K562 (cell line): ENCODE results near the gene LUM. TPM values are rescaled to one million over a fixed set of nuclear protein-coding genes. Genes with fewer than 3 reads are reported as not detected.

Experiments used
- BHLHE40 ChIP-seq: IDR thresholded peaks from 2 replicates; pipeline ENCODE4 v1.6.1; 2011; ENCODE audit warnings: low read length, improper control_type of control experiment
- CREBBP ChIP-seq: IDR thresholded peaks from one replicate; pipeline ENCODE4 v1.6.1; 2012; ENCODE audit warnings: low read depth, mild to moderate bottlenecking, control low read depth, inconsistent platforms, low read length
- GTF2E2 ChIP-seq: fragments of 200-800 bp; sonication (Bioruptor generic); IDR thresholded peaks from 2 replicates; pipeline ENCODE4 v1.6.1; 2016; ENCODE audit warnings: missing genetic modification characterization, missing compliant biosample characterization
- HDAC1 ChIP-seq, 2 experiments: fragments of 450-650 bp; IDR thresholded peaks; 2 replicates each; pipeline ENCODE4 v1.6.1; 2016 to 2017; ENCODE audit warnings: inconsistent platforms in 1 of 2, mild to moderate bottlenecking in 1 of 2, moderate library complexity in 1 of 2
- PRMT5 ChIP-seq: sonication (generic); formaldehyde crosslinking; IDR thresholded peaks from 2 replicates; pipeline ENCODE4 v1.5.0; 2020; ENCODE audit warnings: missing genetic modification reagents
- ZC3H4 ChIP-seq: sonication (generic); formaldehyde crosslinking; IDR thresholded peaks from 2 replicates; pipeline ENCODE4 v1.9.0; 2021; ENCODE audit warnings: missing genetic modification reagents, borderline replicate concordance
- ZNF24 ChIP-seq: fragments of 450-650 bp; IDR thresholded peaks from 2 replicates; pipeline ENCODE4 v1.6.1; 2016
- ZNF324 ChIP-seq: fragments of 250-450 bp; sonication (Bioruptor Pico); IDR thresholded peaks from 2 replicates; pipeline ENCODE4 v1.4.0; 2020; ENCODE audit warnings: mild to moderate bottlenecking
- polyA plus RNA-seq, 8 experiments: library from polyadenylated mRNA; depleted of rRNA in 4 of 8; stranded (reverse) in 5 of 8; unstranded in 3 of 8; fragments of >200 nt; fragmentation: Nextera tagmentation in 2 of 8; fragmentation: Illumina TruSeq in 1 of 8; extraction: Ambion mirVana in 2 of 8; extraction: Trizol in 1 of 8; gene quantifications; 2 replicates each; pipeline versions ENCODE4 v1.2.1 to v1.2.3, GENCODE V29; 2011 to 2014; ENCODE audit warnings: inconsistent platforms in 1 of 8, missing spikeins in 1 of 8
- total RNA-seq, 7 experiments: library from RNA; depleted of rRNA in 6 of 7; stranded (reverse); fragments of >200 nt in 6 of 7; fragmentation: Illumina TruSeq in 2 of 7; extraction: Trizol in 2 of 7; gene quantifications; 2 replicates each; pipeline versions ENCODE4 v1.2.1 to v1.2.3, GENCODE V29; 2011 to 2021; ENCODE audit warnings: low replicate concordance in 1 of 7
- TF ChIP-seq, protein P1 (sequence below), 2 experiments: fragments of 450-650 bp in 1 of 2; IDR thresholded peaks; 2 replicates each; pipeline ENCODE4 v1.6.1; 2011 to 2017; ENCODE audit warnings: low read depth in 2 of 2, antibody characterized with exemption in 1 of 2, borderline replicate concordance in 1 of 2, low read length in 1 of 2, mild to moderate bottlenecking in 1 of 2, mixed read lengths in 1 of 2; ENCODE audit not compliant: control insufficient read depth in 1 of 2
- TF ChIP-seq, protein P2 (sequence below), 3 experiments: fragments of 200-800 bp in 1 of 3; sonication (Bioruptor generic) in 1 of 3; sonication (generic) in 1 of 3; formaldehyde crosslinking in 1 of 3; IDR thresholded peaks; 2 replicates each; pipeline versions ENCODE4 v1.6.1 to v1.8.0; 2016 to 2022; ENCODE audit warnings: mild to moderate bottlenecking in 2 of 3, missing compliant biosample characterization in 2 of 3, missing genetic modification characterization in 2 of 3, missing genetic modification reagents in 1 of 3
- TF ChIP-seq, protein P3 (sequence below): sonication (generic); formaldehyde crosslinking; IDR thresholded peaks from 2 replicates; pipeline ENCODE4 v1.8.0; 2022; ENCODE audit warnings: missing genetic modification reagents, mild to moderate bottlenecking, borderline replicate concordance

LUM gene
- total and polyA plus RNA-seq, 9 of the 15 experiments (the other 6 are each of a cell fraction or from before 2014, with no cell fraction given), result 0.40 TPM; not detected in 8

DNA sequence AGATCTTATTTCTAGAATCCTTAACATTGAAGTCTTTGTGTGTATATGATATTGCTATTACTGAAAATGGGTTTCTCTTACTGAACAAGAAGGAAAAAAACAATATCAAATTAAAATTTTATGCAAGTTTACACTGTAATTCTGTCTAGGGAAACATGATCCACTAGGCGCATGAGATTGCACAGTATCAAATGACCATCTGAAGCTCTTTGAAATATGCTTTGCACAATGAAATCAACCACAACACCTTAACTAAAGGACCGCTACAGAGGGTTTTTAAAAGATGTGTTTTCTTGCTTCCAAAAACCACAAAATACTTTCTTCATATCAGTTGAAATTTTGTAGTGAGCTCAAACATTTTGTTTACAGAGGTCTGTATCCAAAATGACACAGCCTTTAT is 38.4 kb downstream of the LUM start (continued):
- TF ChIP-seq, protein P1, sequence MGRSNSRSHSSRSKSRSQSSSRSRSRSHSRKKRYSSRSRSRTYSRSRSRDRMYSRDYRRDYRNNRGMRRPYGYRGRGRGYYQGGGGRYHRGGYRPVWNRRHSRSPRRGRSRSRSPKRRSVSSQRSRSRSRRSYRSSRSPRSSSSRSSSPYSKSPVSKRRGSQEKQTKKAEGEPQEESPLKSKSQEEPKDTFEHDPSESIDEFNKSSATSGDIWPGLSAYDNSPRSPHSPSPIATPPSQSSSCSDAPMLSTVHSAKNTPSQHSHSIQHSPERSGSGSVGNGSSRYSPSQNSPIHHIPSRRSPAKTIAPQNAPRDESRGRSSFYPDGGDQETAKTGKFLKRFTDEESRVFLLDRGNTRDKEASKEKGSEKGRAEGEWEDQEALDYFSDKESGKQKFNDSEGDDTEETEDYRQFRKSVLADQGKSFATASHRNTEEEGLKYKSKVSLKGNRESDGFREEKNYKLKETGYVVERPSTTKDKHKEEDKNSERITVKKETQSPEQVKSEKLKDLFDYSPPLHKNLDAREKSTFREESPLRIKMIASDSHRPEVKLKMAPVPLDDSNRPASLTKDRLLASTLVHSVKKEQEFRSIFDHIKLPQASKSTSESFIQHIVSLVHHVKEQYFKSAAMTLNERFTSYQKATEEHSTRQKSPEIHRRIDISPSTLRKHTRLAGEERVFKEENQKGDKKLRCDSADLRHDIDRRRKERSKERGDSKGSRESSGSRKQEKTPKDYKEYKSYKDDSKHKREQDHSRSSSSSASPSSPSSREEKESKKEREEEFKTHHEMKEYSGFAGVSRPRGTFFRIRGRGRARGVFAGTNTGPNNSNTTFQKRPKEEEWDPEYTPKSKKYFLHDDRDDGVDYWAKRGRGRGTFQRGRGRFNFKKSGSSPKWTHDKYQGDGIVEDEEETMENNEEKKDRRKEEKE (IDR thresholded peaks at IDR 0.05; ENCODE audit: borderline replicate concordance in 1 of 2, control insufficient read depth in 1 of 2, low read depth in 2 of 2, low read length in 1 of 2), result no peak
- TF ChIP-seq ZNF324 (CRISPR knock-in tag), result no peak
- no peak for TF ChIP-seq CREBBP
- TF ChIP-seq, protein P2, sequence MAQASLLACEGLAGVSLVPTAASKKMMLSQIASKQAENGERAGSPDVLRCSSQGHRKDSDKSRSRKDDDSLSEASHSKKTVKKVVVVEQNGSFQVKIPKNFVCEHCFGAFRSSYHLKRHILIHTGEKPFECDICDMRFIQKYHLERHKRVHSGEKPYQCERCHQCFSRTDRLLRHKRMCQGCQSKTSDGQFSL (CRISPR knock-in tag; IDR thresholded peaks at IDR 0.05), result no peak
- TF ChIP-seq, protein P2 (tag; IDR thresholded peaks at IDR 0.05), result no peak
- TF ChIP-seq, protein P3, sequence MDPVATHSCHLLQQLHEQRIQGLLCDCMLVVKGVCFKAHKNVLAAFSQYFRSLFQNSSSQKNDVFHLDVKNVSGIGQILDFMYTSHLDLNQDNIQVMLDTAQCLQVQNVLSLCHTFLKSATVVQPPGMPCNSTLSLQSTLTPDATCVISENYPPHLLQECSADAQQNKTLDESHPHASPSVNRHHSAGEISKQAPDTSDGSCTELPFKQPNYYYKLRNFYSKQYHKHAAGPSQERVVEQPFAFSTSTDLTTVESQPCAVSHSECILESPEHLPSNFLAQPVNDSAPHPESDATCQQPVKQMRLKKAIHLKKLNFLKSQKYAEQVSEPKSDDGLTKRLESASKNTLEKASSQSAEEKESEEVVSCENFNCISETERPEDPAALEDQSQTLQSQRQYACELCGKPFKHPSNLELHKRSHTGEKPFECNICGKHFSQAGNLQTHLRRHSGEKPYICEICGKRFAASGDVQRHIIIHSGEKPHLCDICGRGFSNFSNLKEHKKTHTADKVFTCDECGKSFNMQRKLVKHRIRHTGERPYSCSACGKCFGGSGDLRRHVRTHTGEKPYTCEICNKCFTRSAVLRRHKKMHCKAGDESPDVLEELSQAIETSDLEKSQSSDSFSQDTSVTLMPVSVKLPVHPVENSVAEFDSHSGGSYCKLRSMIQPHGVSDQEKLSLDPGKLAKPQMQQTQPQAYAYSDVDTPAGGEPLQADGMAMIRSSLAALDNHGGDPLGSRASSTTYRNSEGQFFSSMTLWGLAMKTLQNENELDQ (CRISPR knock-in tag), result no peak
- no peak for TF ChIP-seq GTF2E2
- no peak for TF ChIP-seq HDAC1 (IDR thresholded peaks at IDR 0.05)
- no peak for TF ChIP-seq ZNF24
- no peak for TF ChIP-seq PRMT5 (CRISPR knock-in tag)
- TF ChIP-seq ZC3H4 (CRISPR knock-in tag), result no peak
- no peak for TF ChIP-seq BHLHE40
- TF ChIP-seq, all 486 proteins: peak for 0
